Neural cell (in vitro differentiated cells): ENCODE measurements around the gene GDNF. TPM values are rescaled to one million over a fixed set of nuclear protein-coding genes. Genes with fewer than 3 reads are reported as not detected.

Source experiments
- H2AFZ ChIP-seq: fragments of 200-600, 300-800 bp; sonication (generic), shearing (Covaris generic); 2 replicates; pipeline ENCODE4 v1.6.0; 2014; ENCODE audit warnings: low read depth, mild to moderate bottlenecking, antibody characterized with exemption, low read length, moderate library complexity
- H3F3A ChIP-seq: fragments of 200-600 bp; shearing (Covaris generic); 2 replicates; pipeline ENCODE4 v1.6.1; 2016; ENCODE audit warnings: mild to moderate bottlenecking, moderate library complexity, mixed read lengths, antibody characterized with exemption, low read length; ENCODE audit not compliant: insufficient read depth, poor library complexity, severe bottlenecking
- H3K27ac ChIP-seq: fragments of 200-600, 300-800 bp; sonication (generic), shearing (Covaris generic); 2 replicates; pipeline ENCODE4 v1.5.1; 2014; ENCODE audit warnings: mild to moderate bottlenecking, low read length, moderate library complexity
- H3K27me3 ChIP-seq: fragments of 300-800, 200-600 bp; sonication (generic), shearing (Covaris generic); 2 replicates; pipeline ENCODE4 v1.6.0; 2014; ENCODE audit warnings: mild to moderate bottlenecking, low read depth, low read length, moderate library complexity; ENCODE audit not compliant: insufficient read depth
- H3K36me3 ChIP-seq: fragments of 300-800, 200-600 bp; sonication (generic), shearing (Covaris generic); 2 replicates; pipeline ENCODE4 v1.5.1; 2014; ENCODE audit warnings: mild to moderate bottlenecking, antibody characterized with exemption, low read length, moderate library complexity; ENCODE audit not compliant: insufficient read depth
- H3K4me2 ChIP-seq: fragments of 300-800, 200-600 bp; sonication (generic), shearing (Covaris generic); 2 replicates; pipeline ENCODE4 v1.6.0; 2014; ENCODE audit warnings: mild to moderate bottlenecking, low read length
- H3K4me3 ChIP-seq: fragments of 300-800, 200-600 bp; sonication (generic), shearing (Covaris generic); 2 replicates; pipeline ENCODE4 v1.5.1; 2014; ENCODE audit warnings: mild to moderate bottlenecking, low read length, moderate library complexity
- H3K79me2 ChIP-seq: fragments of 200-600 bp; shearing (Covaris generic); replicated peaks from 2 replicates; pipeline ENCODE4 v1.6.0; 2014; ENCODE audit warnings: mild to moderate bottlenecking, low read length, moderate library complexity; ENCODE audit not compliant: insufficient read depth
- H3K9ac ChIP-seq: fragments of 300-800, 200-600 bp; sonication (generic), shearing (Covaris generic); 2 replicates; pipeline ENCODE4 v1.6.1; 2016; ENCODE audit warnings: mild to moderate bottlenecking, low read length, mixed read lengths
- H3K9me2 ChIP-seq: fragments of 200-600 bp; shearing (Covaris generic); 2 replicates; pipeline ENCODE4 v1.6.1; 2016; ENCODE audit warnings: mild to moderate bottlenecking, low read length, mixed read lengths; ENCODE audit not compliant: insufficient read depth
- H3K9me3 ChIP-seq: fragments of 200-600, 300-800 bp; sonication (generic), shearing (Covaris generic); 2 replicates; pipeline ENCODE4 v1.6.1; 2016; ENCODE audit warnings: mild to moderate bottlenecking, mixed run types, low read length, moderate library complexity, mixed read lengths
- H4K20me1 ChIP-seq: fragments of 200-600 bp; shearing (Covaris generic); 2 replicates; pipeline ENCODE4 v1.6.1; 2016; ENCODE audit warnings: mild to moderate bottlenecking, mixed run types; ENCODE audit not compliant: insufficient read depth
- EP300 ChIP-seq: fragments of 450-650 bp; conservative IDR thresholded peaks from 2 replicates; pipeline ENCODE4 v1.6.1; 2014; ENCODE audit warnings: antibody characterized with exemption, mild to moderate bottlenecking, moderate library complexity; ENCODE audit not compliant: poor library complexity, severe bottlenecking
- EZH2 ChIP-seq: fragments of 200-600, 300-800 bp; shearing (Covaris generic), sonication (generic); IDR thresholded peaks from 2 replicates; pipeline ENCODE4 v1.6.1; 2014; ENCODE audit warnings: antibody characterized with exemption, low read length, borderline replicate concordance, mild to moderate bottlenecking; ENCODE audit not compliant: insufficient read depth, poor library complexity, severe bottlenecking
- MXI1 ChIP-seq: fragments of 450-650 bp; conservative IDR thresholded peaks from 2 replicates; pipeline ENCODE4 v1.6.1; 2014; ENCODE audit warnings: antibody characterized with exemption, mild to moderate bottlenecking; ENCODE audit not compliant: poor library complexity, severe bottlenecking
- POLR2AphosphoS5 ChIP-seq: IDR thresholded peaks from 2 replicates; pipeline ENCODE4 v1.6.1; 2012
- RAD21 ChIP-seq: fragments of 450-650 bp; conservative IDR thresholded peaks from 2 replicates; pipeline ENCODE4 v1.6.1; 2014; ENCODE audit warnings: antibody characterized with exemption, mild to moderate bottlenecking, moderate library complexity
- SMC3 ChIP-seq: fragments of 450-650 bp; conservative IDR thresholded peaks from 2 replicates; pipeline ENCODE4 v1.6.1; 2014; ENCODE audit warnings: antibody characterized with exemption, mild to moderate bottlenecking, moderate library complexity; ENCODE audit not compliant: poor library complexity
- TAF1 ChIP-seq: IDR thresholded peaks from 2 replicates; pipeline ENCODE4 v1.6.1; 2012; ENCODE audit warnings: low read depth
- polyA plus RNA-seq: library from polyadenylated mRNA; depleted of rRNA; stranded (reverse); fragments of >200 nt; gene quantifications from 2 replicates; pipeline ENCODE4 v1.2.3, GENCODE V29; 2014
- TF ChIP-seq, protein P1 (sequence below): IDR thresholded peaks from 2 replicates; pipeline ENCODE4 v1.6.1; 2012; ENCODE audit warnings: borderline replicate concordance
- TF ChIP-seq, protein P2 (sequence below): fragments of 450-650 bp; IDR thresholded peaks from 2 replicates; pipeline ENCODE4 v1.5.1; 2014; ENCODE audit warnings: antibody characterized with exemption, mild to moderate bottlenecking, moderate library complexity; ENCODE audit not compliant: poor library complexity, severe bottlenecking

Gene GDNF
- polyA plus RNA-seq, 1 donor from 2014 or later = not detected

DNA sequence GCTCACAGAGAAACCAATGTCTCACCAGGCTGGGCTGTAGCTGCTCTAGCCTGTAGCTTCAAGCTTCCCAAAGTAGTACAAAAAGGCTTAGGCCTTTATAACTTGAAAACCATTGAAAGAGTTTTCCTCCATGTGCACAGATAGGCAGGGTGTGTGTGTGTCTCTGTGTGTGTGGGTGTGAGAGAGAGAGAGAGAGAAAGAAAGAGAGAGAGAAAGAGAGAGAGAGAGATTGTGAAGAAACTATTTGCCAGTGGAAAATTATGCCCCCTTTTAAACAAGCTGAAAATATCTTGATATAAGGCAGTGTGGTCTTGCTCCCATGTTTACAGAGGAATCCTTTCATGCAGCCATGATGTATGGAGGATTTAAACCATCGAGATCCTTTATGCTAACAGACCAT, 17.9 kb upstream of the GDNF start:
- H3K27ac ChIP-seq = no peak overlapping the region
- TF ChIP-seq POLR2AphosphoS5 (no peak), SMC3 (no peak), EZH2 (no peak), RAD21 (no peak), EP300 (no peak), MXI1 (no peak), TAF1 (no peak)
- TF ChIP-seq, protein P1, sequence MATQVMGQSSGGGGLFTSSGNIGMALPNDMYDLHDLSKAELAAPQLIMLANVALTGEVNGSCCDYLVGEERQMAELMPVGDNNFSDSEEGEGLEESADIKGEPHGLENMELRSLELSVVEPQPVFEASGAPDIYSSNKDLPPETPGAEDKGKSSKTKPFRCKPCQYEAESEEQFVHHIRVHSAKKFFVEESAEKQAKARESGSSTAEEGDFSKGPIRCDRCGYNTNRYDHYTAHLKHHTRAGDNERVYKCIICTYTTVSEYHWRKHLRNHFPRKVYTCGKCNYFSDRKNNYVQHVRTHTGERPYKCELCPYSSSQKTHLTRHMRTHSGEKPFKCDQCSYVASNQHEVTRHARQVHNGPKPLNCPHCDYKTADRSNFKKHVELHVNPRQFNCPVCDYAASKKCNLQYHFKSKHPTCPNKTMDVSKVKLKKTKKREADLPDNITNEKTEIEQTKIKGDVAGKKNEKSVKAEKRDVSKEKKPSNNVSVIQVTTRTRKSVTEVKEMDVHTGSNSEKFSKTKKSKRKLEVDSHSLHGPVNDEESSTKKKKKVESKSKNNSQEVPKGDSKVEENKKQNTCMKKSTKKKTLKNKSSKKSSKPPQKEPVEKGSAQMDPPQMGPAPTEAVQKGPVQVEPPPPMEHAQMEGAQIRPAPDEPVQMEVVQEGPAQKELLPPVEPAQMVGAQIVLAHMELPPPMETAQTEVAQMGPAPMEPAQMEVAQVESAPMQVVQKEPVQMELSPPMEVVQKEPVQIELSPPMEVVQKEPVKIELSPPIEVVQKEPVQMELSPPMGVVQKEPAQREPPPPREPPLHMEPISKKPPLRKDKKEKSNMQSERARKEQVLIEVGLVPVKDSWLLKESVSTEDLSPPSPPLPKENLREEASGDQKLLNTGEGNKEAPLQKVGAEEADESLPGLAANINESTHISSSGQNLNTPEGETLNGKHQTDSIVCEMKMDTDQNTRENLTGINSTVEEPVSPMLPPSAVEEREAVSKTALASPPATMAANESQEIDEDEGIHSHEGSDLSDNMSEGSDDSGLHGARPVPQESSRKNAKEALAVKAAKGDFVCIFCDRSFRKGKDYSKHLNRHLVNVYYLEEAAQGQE = no peak
- TF ChIP-seq, protein P2, sequence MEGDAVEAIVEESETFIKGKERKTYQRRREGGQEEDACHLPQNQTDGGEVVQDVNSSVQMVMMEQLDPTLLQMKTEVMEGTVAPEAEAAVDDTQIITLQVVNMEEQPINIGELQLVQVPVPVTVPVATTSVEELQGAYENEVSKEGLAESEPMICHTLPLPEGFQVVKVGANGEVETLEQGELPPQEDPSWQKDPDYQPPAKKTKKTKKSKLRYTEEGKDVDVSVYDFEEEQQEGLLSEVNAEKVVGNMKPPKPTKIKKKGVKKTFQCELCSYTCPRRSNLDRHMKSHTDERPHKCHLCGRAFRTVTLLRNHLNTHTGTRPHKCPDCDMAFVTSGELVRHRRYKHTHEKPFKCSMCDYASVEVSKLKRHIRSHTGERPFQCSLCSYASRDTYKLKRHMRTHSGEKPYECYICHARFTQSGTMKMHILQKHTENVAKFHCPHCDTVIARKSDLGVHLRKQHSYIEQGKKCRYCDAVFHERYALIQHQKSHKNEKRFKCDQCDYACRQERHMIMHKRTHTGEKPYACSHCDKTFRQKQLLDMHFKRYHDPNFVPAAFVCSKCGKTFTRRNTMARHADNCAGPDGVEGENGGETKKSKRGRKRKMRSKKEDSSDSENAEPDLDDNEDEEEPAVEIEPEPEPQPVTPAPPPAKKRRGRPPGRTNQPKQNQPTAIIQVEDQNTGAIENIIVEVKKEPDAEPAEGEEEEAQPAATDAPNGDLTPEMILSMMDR = no peak
- H2AFZ ChIP-seq = no peak overlapping the region
- no peak overlapping the region for H3K4me2 ChIP-seq
- no peaks in the 10 kb centered on the region for H3K9me2 ChIP-seq
- no peaks in the 10 kb centered on the region for H3K27me3 ChIP-seq
- H4K20me1 ChIP-seq = no peaks in the 10 kb centered on the region
- H3K9ac ChIP-seq = no peak overlapping the region
- H3F3A ChIP-seq = no peaks in the 10 kb centered on the region
- no peaks in the 10 kb centered on the region for H3K9me3 ChIP-seq
- no peaks in the 10 kb centered on the region for H3K79me2 ChIP-seq
- no peaks in the 10 kb centered on the region for H3K36me3 ChIP-seq
- no peak overlapping the region for H3K4me3 ChIP-seq

DNA sequence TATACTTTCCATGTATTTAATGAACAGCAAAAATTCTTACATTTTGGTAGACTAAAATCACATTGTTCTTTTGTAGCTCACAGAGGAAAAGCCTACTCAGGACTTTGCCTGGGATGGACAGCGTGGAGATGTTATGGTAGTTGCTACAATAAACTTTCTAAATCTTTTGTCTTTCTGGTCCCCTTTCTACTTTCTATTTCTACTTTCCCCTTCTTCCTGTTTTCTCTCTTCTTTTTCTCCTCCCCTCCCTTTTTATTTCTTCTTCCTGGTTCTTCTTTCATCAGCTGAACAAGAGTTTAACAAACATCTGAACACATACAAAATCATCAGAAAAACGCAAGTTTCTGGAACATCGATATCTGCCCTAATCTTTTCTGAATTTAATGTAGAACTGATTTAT, 15.6 kb upstream of the GDNF start:
- Histone ChIP-seq H4K20me1 (no peaks in the 10 kb centered on the region), H3K36me3 (no peaks in the 10 kb centered on the region), H3F3A (no peaks in the 10 kb centered on the region), H3K9ac (no peak overlapping the region), H3K9me3 (no peaks in the 10 kb centered on the region), H3K4me3 (no peak overlapping the region), H3K4me2 (no peak overlapping the region), H3K79me2 (no peaks in the 10 kb centered on the region), H3K27ac (no peak overlapping the region), H3K9me2 (no peaks in the 10 kb centered on the region), H3K27me3 (no peaks in the 10 kb centered on the region), H2AFZ (no peak overlapping the region)
- TF ChIP-seq TAF1 = no peak
- TF ChIP-seq SMC3 = no peak
- no peak for TF ChIP-seq MXI1
- TF ChIP-seq EZH2 = no peak
- TF ChIP-seq POLR2AphosphoS5 = no peak
- TF ChIP-seq, protein P2 = no peak
